Measurements from ENCODE around the gene ALPI. TPM values are rescaled to one million over a fixed set of nuclear protein-coding genes. Genes with fewer than 3 reads are reported as not detected.

ALPI gene
- total RNA-seq, 1 donor: not detected

- TF ChIP-seq CTCF (IDR thresholded peaks at IDR 0.05; ENCODE audit: insufficient read depth, low read length): no peak
Observed at GRCh38 chr2:232412986-232413385, 43.0 kb upstream of the ALPI start.

GRCh38 chr2:232415138-232415690 is 40.7 kb upstream of the ALPI start:
- DNase-seq (ENCODE audit: low read depth): no peak
- TF ChIP-seq CTCF (IDR thresholded peaks at IDR 0.05; ENCODE audit: insufficient read depth, low read length): no peak
- no peak overlapping the region for H3K4me3 ChIP-seq (ENCODE audit: low read depth, low read length)

More at GRCh38 chr2:232412986-232413385, 43.0 kb upstream of the ALPI start:
- DNase-seq (ENCODE audit: low read depth): no peak
- H3K4me3 ChIP-seq (ENCODE audit: low read depth, low read length): no peak overlapping the region

GRCh38 chr2:232415736-232416520 is 40.0 kb upstream of the ALPI start:
- DNase-seq (ENCODE audit: low read depth): no peak
- TF ChIP-seq CTCF (IDR thresholded peaks at IDR 0.05; ENCODE audit: insufficient read depth, low read length): no peak
- no peak overlapping the region for H3K4me3 ChIP-seq (ENCODE audit: low read depth, low read length)

GRCh38 chr2:232416521-232417470 is 39.2 kb upstream of the ALPI start:
- DNase-seq (ENCODE audit: low read depth): no peak
- TF ChIP-seq CTCF (IDR thresholded peaks at IDR 0.05; ENCODE audit: insufficient read depth, low read length): no peak
- H3K4me3 ChIP-seq (ENCODE audit: low read depth, low read length): no peak overlapping the region

- no peak for DNase-seq (ENCODE audit: low read depth)
- H3K4me3 ChIP-seq (ENCODE audit: low read depth, low read length): no peak overlapping the region
- TF ChIP-seq CTCF (IDR thresholded peaks at IDR 0.05; ENCODE audit: insufficient read depth, low read length): no peak
Observed at GRCh38 chr2:232417489-232417888, 38.5 kb upstream of the ALPI start.

- no peak for TF ChIP-seq CTCF (IDR thresholded peaks at IDR 0.05; ENCODE audit: insufficient read depth, low read length)
- DNase-seq (ENCODE audit: low read depth): no peak
- no peak overlapping the region for H3K4me3 ChIP-seq (ENCODE audit: low read depth, low read length)
Observed at GRCh38 chr2:232418056-232418455, 37.9 kb upstream of the ALPI start.

All from fibroblast of the aortic adventitia (primary cell).